Endothelial cell of umbilical vein (primary cell): Measurements from ENCODE around the gene RBP4. TPM values are rescaled to one million over a fixed set of nuclear protein-coding genes. Genes with fewer than 3 reads are reported as not detected.

Source experiments
- BruUV-seq: library from RNA; stranded (reverse); fragments of 400-500 nt; replicated peaks from 2 replicates; lab custom pipeline; 2021; lab: Mats Ljungman, UMichigan
- CTCF ChIA-PET: fragments of 300-600, 350-600 bp; sonication (Branson Sonifier 250); formaldehyde crosslinking; loops from one replicate; lab custom pipeline; 2021; ENCODE audit warnings: antibody characterized with exemption, inconsistent platforms; lab: Charles Lee
- POLR2A ChIA-PET: fragments of 300-600, 350-600 bp; sonication (Branson Sonifier 250); formaldehyde crosslinking; loops from one replicate; lab custom pipeline; 2021; ENCODE audit warnings: antibody characterized with exemption, inconsistent platforms; lab: Charles Lee
- DNase-seq: peaks from one replicate; pipeline ENCODE4 v3.0.0-alpha.2; 2011; ENCODE audit warnings: low read depth, low spot score
- FAIRE-seq: peaks from 2 replicates; lab custom pipeline; 2011; peaks lifted over from hg19 to GRCh38; lab: Jason Lieb, UNC
- H2AFZ ChIP-seq: 2 replicates; pipeline ENCODE4 v1.6.0; 2012; ENCODE audit warnings: low read depth, low read length, control low read depth, inconsistent platforms
- H3K27ac ChIP-seq: 2 replicates; pipeline ENCODE4 v1.5.1; 2011; ENCODE audit warnings: low read depth, mild to moderate bottlenecking, control low read depth, low read length, moderate library complexity; ENCODE audit not compliant: insufficient read depth
- H3K27me3 ChIP-seq, 2 experiments: 2 replicates each; pipeline versions ENCODE4 v1.6.0 to v1.6.1; 2011; ENCODE audit warnings: low read length in 2 of 2, mixed read lengths in 1 of 2; ENCODE audit not compliant: control insufficient read depth in 2 of 2, insufficient read depth in 2 of 2
- H3K36me3 ChIP-seq, 2 experiments: 2 replicates in 1 of 2; 3 replicates in 1 of 2; pipeline ENCODE4 v1.5.1; 2011; ENCODE audit warnings: low read length in 2 of 2, mild to moderate bottlenecking in 1 of 2, moderate library complexity in 1 of 2; ENCODE audit not compliant: control insufficient read depth in 2 of 2, insufficient read depth in 2 of 2; ENCODE audit errors: extremely low read depth in 1 of 2
- H3K4me1 ChIP-seq: 3 replicates; pipeline ENCODE4 v1.5.1; 2011; ENCODE audit warnings: mild to moderate bottlenecking, low read length; ENCODE audit not compliant: control insufficient read depth, insufficient read depth; ENCODE audit errors: extremely low read depth
- H3K4me2 ChIP-seq: 2 replicates; pipeline ENCODE4 v1.6.1; 2011; ENCODE audit warnings: low read length, control low read depth, mixed read lengths; ENCODE audit not compliant: insufficient read depth
- H3K4me3 ChIP-seq, 3 experiments: fragments of 200-600 bp in 1 of 3; sonication (generic), shearing (Covaris generic) in 1 of 3; replicated peaks in 1 of 3; 2 replicates each; pipeline ENCODE4 v1.5.1; 2011 to 2016; ENCODE audit warnings: control low read depth in 3 of 3, low read length in 3 of 3, mild to moderate bottlenecking in 2 of 3, inconsistent platforms in 1 of 3, low read depth in 1 of 3, moderate library complexity in 1 of 3; ENCODE audit not compliant: insufficient read depth in 1 of 3
- H3K79me2 ChIP-seq: 2 replicates; pipeline ENCODE4 v1.6.0; 2012; ENCODE audit warnings: low read length, inconsistent platforms; ENCODE audit not compliant: control insufficient read depth, insufficient read depth
- H3K9ac ChIP-seq: replicated peaks from 2 replicates; pipeline ENCODE3; 2011; ENCODE audit warnings: low read length, control low read depth; ENCODE audit not compliant: insufficient read depth; ENCODE audit errors: extremely low read depth
- H3K9me1 ChIP-seq: replicated peaks from 3 replicates; pipeline ENCODE4 v1.6.0; 2011; ENCODE audit warnings: mild to moderate bottlenecking, low read length; ENCODE audit not compliant: control insufficient read depth, insufficient read depth; ENCODE audit errors: extremely low read depth
- H3K9me3 ChIP-seq: replicated peaks from 2 replicates; pipeline ENCODE4 v1.5.1; 2012; ENCODE audit warnings: low read length, inconsistent platforms; ENCODE audit not compliant: control insufficient read depth, insufficient read depth
- H4K20me1 ChIP-seq: replicated peaks from 2 replicates; pipeline ENCODE3; 2011; ENCODE audit warnings: mild to moderate bottlenecking, low read length; ENCODE audit not compliant: control insufficient read depth, insufficient read depth; ENCODE audit errors: extremely low read depth
- EZH2 ChIP-seq: IDR thresholded peaks from 2 replicates; pipeline ENCODE4 v1.6.1; 2012; ENCODE audit warnings: borderline replicate concordance, low read depth, mild to moderate bottlenecking, moderate library complexity, low read length, inconsistent platforms; ENCODE audit not compliant: severe bottlenecking
- FOS ChIP-seq: IDR thresholded peaks from 2 replicates; pipeline ENCODE4 v1.6.1; 2011; ENCODE audit warnings: mild to moderate bottlenecking, low read length, moderate library complexity, borderline replicate concordance; ENCODE audit not compliant: insufficient read depth
- GATA2 ChIP-seq: IDR thresholded peaks from 2 replicates; pipeline ENCODE4 v1.7.0; 2011; ENCODE audit warnings: low read depth, mild to moderate bottlenecking, moderate library complexity, mixed read lengths, low read length; ENCODE audit not compliant: insufficient read length, insufficient read depth
- JUN ChIP-seq: IDR thresholded peaks from 2 replicates; pipeline ENCODE4 v1.6.1; 2011; ENCODE audit warnings: borderline replicate concordance, low read depth; ENCODE audit not compliant: insufficient read length, insufficient read depth
- MAX ChIP-seq: IDR thresholded peaks from 2 replicates; pipeline ENCODE4 v1.6.1; 2011; ENCODE audit not compliant: insufficient read depth, insufficient read length
- MYC ChIP-seq: IDR thresholded peaks from one replicate; pipeline ENCODE4 v1.6.1; 2011; ENCODE audit warnings: mild to moderate bottlenecking, low read depth, low read length
- POLR2A ChIP-seq: IDR thresholded peaks from 2 replicates; pipeline ENCODE4 v1.6.1; 2012; ENCODE audit warnings: low read depth, mild to moderate bottlenecking, control low read depth, low read length
- POLR2AphosphoS5 ChIP-seq: IDR thresholded peaks from 2 replicates; pipeline ENCODE4 v1.6.1; 2012; ENCODE audit warnings: low read depth, mild to moderate bottlenecking, control low read depth, low read length, moderate library complexity; ENCODE audit not compliant: insufficient read depth
- dilution Hi-C: fragments of 300-500 bp; cut with MboI; formaldehyde crosslinking; loops from one replicate; pipeline ENCODE4 v1.15.0; 2019; ENCODE audit warnings: low sequenced_read_pairs; ENCODE audit not compliant: extremely low pct_ligation_motif_present
- intact Hi-C: fragments of 100-400 bp; cut with micrococcal nuclease; formaldehyde crosslinking; loops from one replicate; pipeline ENCODE4 v1.10.0; 2022
- polyA plus RNA-seq, 4 experiments: library from polyadenylated mRNA; depleted of rRNA in 3 of 4; stranded (reverse) in 3 of 4; unstranded in 1 of 4; fragments of >200 nt; gene quantifications; 2 replicates each; pipeline versions ENCODE4 v1.2.1 to v1.2.3, GENCODE V29; 2011 to 2012; ENCODE audit warnings: missing spikeins in 1 of 4
- total RNA-seq: library from RNA; stranded (reverse); gene quantifications from 2 replicates; pipeline ENCODE4 v1.2.3, GENCODE V29; 2021
- TF ChIP-seq, protein P1 (sequence below), 2 donors: IDR thresholded peaks; 1 replicate in 1 of 2; 2 replicates in 1 of 2; pipeline ENCODE4 v1.5.1; 2011; ENCODE audit warnings: low read length in 2 of 2, mild to moderate bottlenecking in 2 of 2, moderate library complexity in 2 of 2, control low read depth in 1 of 2, inconsistent platforms in 1 of 2, low read depth in 1 of 2; ENCODE audit not compliant: insufficient read depth in 1 of 2; ENCODE audit errors: extremely low read depth in 1 of 2

The RBP4 gene
- total and polyA plus RNA-seq, 2 donors (not counting 3 experiments of a cell fraction or from before 2014, with no cell fraction given): not detected

DNA sequence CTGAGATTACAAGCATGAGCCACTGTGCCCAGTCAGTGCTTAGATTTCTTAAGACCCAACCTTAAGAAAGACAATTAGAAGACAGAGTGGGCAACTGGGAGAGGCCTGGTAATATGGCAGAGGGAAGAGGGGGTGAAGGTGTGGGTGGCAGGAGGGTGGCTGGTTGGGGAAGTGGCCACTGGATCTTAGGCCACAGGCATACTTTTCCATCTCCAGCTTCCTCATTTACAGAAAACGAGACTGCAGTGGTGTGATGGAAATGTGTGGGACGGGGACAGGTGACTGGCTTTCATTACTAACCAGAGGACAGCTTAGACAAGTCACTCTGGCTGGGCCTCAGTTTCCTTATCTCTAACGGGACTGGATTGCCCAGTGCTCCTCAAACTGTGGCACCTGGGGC is 35.6 kb downstream of the RBP4 start:
- no peaks in the 10 kb centered on the region for H3K36me3 ChIP-seq
- intact Hi-C loops (no loop called here), dilution Hi-C loops (no loop called here)
- ChIA-PET CTCF (interaction anchor here (1.8 kb wide), 1 partner anchor 11 kb away, joined by 12 read pairs; no protein-coding TSS in a partner anchor), POLR2A (no interaction called here)
- BruUV-seq: no TSS peak
- H4K20me1 ChIP-seq: no peaks in the 10 kb centered on the region
- H3K9me3 ChIP-seq: no peaks in the 10 kb centered on the region
- peaks cover 52 to 55% of the 10 kb centered on the region in 2 experiments for H3K27me3 ChIP-seq
- no peak overlapping the region for H3K27ac ChIP-seq
- H2AFZ ChIP-seq: no peak overlapping the region
- no peaks in the 10 kb centered on the region for H3K9me1 ChIP-seq
- H3K4me1 ChIP-seq: no peaks in the 10 kb centered on the region
- TF ChIP-seq, protein P1, sequence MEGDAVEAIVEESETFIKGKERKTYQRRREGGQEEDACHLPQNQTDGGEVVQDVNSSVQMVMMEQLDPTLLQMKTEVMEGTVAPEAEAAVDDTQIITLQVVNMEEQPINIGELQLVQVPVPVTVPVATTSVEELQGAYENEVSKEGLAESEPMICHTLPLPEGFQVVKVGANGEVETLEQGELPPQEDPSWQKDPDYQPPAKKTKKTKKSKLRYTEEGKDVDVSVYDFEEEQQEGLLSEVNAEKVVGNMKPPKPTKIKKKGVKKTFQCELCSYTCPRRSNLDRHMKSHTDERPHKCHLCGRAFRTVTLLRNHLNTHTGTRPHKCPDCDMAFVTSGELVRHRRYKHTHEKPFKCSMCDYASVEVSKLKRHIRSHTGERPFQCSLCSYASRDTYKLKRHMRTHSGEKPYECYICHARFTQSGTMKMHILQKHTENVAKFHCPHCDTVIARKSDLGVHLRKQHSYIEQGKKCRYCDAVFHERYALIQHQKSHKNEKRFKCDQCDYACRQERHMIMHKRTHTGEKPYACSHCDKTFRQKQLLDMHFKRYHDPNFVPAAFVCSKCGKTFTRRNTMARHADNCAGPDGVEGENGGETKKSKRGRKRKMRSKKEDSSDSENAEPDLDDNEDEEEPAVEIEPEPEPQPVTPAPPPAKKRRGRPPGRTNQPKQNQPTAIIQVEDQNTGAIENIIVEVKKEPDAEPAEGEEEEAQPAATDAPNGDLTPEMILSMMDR (IDR thresholded peaks at IDR 0.05; ENCODE audit: extremely low read depth in 1 of 2, insufficient read depth in 1 of 2, low read depth in 1 of 2, low read length in 2 of 2): no peak
- TF ChIP-seq GATA2 (no peak), POLR2A (no peak), FOS (no peak), MAX (no peak), JUN (no peak), EZH2 (no peak), MYC (no peak), POLR2AphosphoS5 (no peak)
- H3K4me3 ChIP-seq: no peak overlapping the region
- DNase-seq (no peak), FAIRE-seq (no peak)
- H3K79me2 ChIP-seq: no peaks in the 10 kb centered on the region
- H3K9ac ChIP-seq: no peak overlapping the region
- no peak overlapping the region for H3K4me2 ChIP-seq
